PC-9 (cell line): ENCODE data around the gene SEMA5A. TPM values are rescaled to one million over a fixed set of nuclear protein-coding genes. Genes with fewer than 3 reads are reported as not detected.

Experiments used
- BruUV-seq: library from RNA; stranded (reverse); fragments of 400-500 nt; replicated peaks from 2 replicates; lab custom pipeline; 2021; lab: Mats Ljungman, UMichigan
- CTCF ChIA-PET: fragments of 300-600 bp; sonication (Branson Sonifier 250); formaldehyde crosslinking; loops from one replicate; lab custom pipeline; 2022; ENCODE audit warnings: antibody characterized with exemption; lab: Charles Lee
- POLR2A ChIA-PET: fragments of 300-600 bp; sonication (Branson Sonifier 250); formaldehyde crosslinking; loops from one replicate; lab custom pipeline; 2022; ENCODE audit warnings: antibody characterized with exemption; ENCODE audit not compliant: unreplicated experiment; lab: Charles Lee
- DNase-seq, 2 experiments: peaks; one replicate each; pipeline versions ENCODE4 v3.0.0 to v3.0.0-alpha.2; 2015 to 2022; ENCODE audit warnings: mixed read lengths in 1 of 2
- H2AFZ ChIP-seq: fragments of 200-600 bp; sonication (generic); 2 replicates; pipeline ENCODE4 v1.8.1; 2017; ENCODE audit warnings: antibody characterized with exemption
- H3F3A ChIP-seq: fragments of 200-600 bp; sonication (generic); 2 replicates; pipeline ENCODE4 v1.8.1; 2017; ENCODE audit warnings: antibody characterized with exemption, mild to moderate bottlenecking, low read depth; ENCODE audit not compliant: insufficient read depth
- H3K27ac ChIP-seq: fragments of 200-600 bp; sonication (generic); 2 replicates; pipeline ENCODE4 v1.6.1; 2016; ENCODE audit warnings: mixed run types
- H3K27me3 ChIP-seq: fragments of 200-600 bp; sonication (generic); 2 replicates; pipeline ENCODE4 v1.6.1; 2016; ENCODE audit warnings: low read depth, mixed run types; ENCODE audit not compliant: insufficient read depth
- H3K36me3 ChIP-seq: fragments of 200-600 bp; sonication (generic); 2 replicates; pipeline ENCODE4 v1.6.1; 2016; ENCODE audit warnings: low read depth, mixed run types
- H3K4me1 ChIP-seq: fragments of 200-600 bp; sonication (generic); replicated peaks from 2 replicates; pipeline ENCODE4 v1.6.1; 2016; ENCODE audit warnings: mixed run types; ENCODE audit not compliant: insufficient read depth
- H3K4me2 ChIP-seq: fragments of 200-600 bp; sonication (generic); 2 replicates; pipeline ENCODE4 v1.6.1; 2017; ENCODE audit warnings: mixed run types
- H3K4me3 ChIP-seq: fragments of 200-600 bp; sonication (generic); 2 replicates; pipeline ENCODE4 v1.6.1; 2016; ENCODE audit warnings: mixed run types
- H3K79me2 ChIP-seq: fragments of 200-600 bp; sonication (generic); 2 replicates; pipeline ENCODE4 v1.6.1; 2017; ENCODE audit warnings: low read depth, mixed run types
- H3K9me2 ChIP-seq: fragments of 200-600 bp; sonication (generic); 2 replicates; pipeline ENCODE4 v1.8.1; 2017; ENCODE audit warnings: mild to moderate bottlenecking; ENCODE audit not compliant: insufficient read depth
- H3K9me3 ChIP-seq: fragments of 200-600 bp; sonication (generic); 2 replicates; pipeline ENCODE4 v1.8.1; 2016; ENCODE audit warnings: low read depth; ENCODE audit not compliant: insufficient read depth
- H4K20me1 ChIP-seq: fragments of 200-600 bp; sonication (generic); 2 replicates; pipeline ENCODE4 v1.8.1; 2017; ENCODE audit not compliant: insufficient read depth
- CTCF ChIP-seq: fragments of 200-600 bp; sonication (generic); conservative IDR thresholded peaks from 2 replicates; pipeline ENCODE4 v1.6.1; 2017; ENCODE audit warnings: mixed run types, antibody characterized with exemption, mild to moderate bottlenecking, moderate library complexity
- EZH2 ChIP-seq: fragments of 200-600 bp; sonication (generic); IDR thresholded peaks from 2 replicates; pipeline ENCODE4 v1.8.0; 2017; ENCODE audit warnings: antibody characterized with exemption, low read depth
- intact Hi-C: fragments of 100-400 bp; cut with micrococcal nuclease; formaldehyde crosslinking; loops from one replicate; pipeline ENCODE4 v1.10.0; 2022; ENCODE audit not compliant: unreplicated experiment
- total RNA-seq: library from RNA; stranded (reverse); gene quantifications from 2 replicates; pipeline ENCODE4 v1.2.3, GENCODE V29; 2021

The SEMA5A gene
- total RNA-seq, 1 experiment from 2014 or later: not detected

GRCh38 chr5:9555961-9556360 is 10.1 kb upstream of the SEMA5A start:
- ChIA-PET POLR2A (no interaction called here), CTCF (no interaction called here)
- BruUV-seq: no TSS peak
- DNase-seq: no peak
- TF ChIP-seq EZH2: no peak
- no peak for TF ChIP-seq CTCF
- no peaks in the 10 kb centered on the region for H3K27me3 ChIP-seq
- H3K9me2 ChIP-seq: no peaks in the 10 kb centered on the region
- intact Hi-C loops: no loop called here
- no peak overlapping the region for H2AFZ ChIP-seq
- peaks cover 35% of the 10 kb centered on the region for H3F3A ChIP-seq
- H3K36me3 ChIP-seq: no peaks in the 10 kb centered on the region
- no peaks in the 10 kb centered on the region for H3K79me2 ChIP-seq
- no peak overlapping the region for H3K4me2 ChIP-seq
- H3K4me1 ChIP-seq: peaks cover 52% of the 10 kb centered on the region
- no peaks in the 10 kb centered on the region for H3K9me3 ChIP-seq
- no peak overlapping the region for H3K27ac ChIP-seq
- H4K20me1 ChIP-seq: no peaks in the 10 kb centered on the region
- H3K4me3 ChIP-seq: no peak overlapping the region

- DNase-seq: no peak
- POLR2A ChIA-PET: no interaction called here
- no TSS peak for BruUV-seq
Measured at GRCh38 chr5:9554122-9554521, 8.2 kb upstream of the SEMA5A start.

GRCh38 chr5:9553561-9553960 is 7.7 kb upstream of the SEMA5A start:
- H3K4me3 ChIP-seq: no peak overlapping the region
- H3K36me3 ChIP-seq: no peaks in the 10 kb centered on the region
- no peak overlapping the region for H2AFZ ChIP-seq
- DNase-seq: peak in 1 of 2 experiments; percentile 63
- H4K20me1 ChIP-seq: no peaks in the 10 kb centered on the region
- no peaks in the 10 kb centered on the region for H3K27me3 ChIP-seq
- POLR2A ChIA-PET: no interaction called here
- no peak overlapping the region for H3K27ac ChIP-seq
- H3K79me2 ChIP-seq: peaks cover 4% of the 10 kb centered on the region; the same call in 1 of the 2 replicates
- TF ChIP-seq EZH2: no peak
- no peak for TF ChIP-seq CTCF
- H3K9me3 ChIP-seq: no peaks in the 10 kb centered on the region
- BruUV-seq: no TSS peak
- H3K4me1 ChIP-seq: peaks cover 29% of the 10 kb centered on the region
- CTCF ChIA-PET: no interaction called here
- intact Hi-C loops: no loop called here
- H3K4me2 ChIP-seq: no peak overlapping the region
- no peaks in the 10 kb centered on the region for H3K9me2 ChIP-seq
- H3F3A ChIP-seq: peaks cover 22% of the 10 kb centered on the region

More at GRCh38 chr5:9554122-9554521, 8.2 kb upstream of the SEMA5A start:
- peaks cover 27% of the 10 kb centered on the region for H3F3A ChIP-seq
- no peak overlapping the region for H3K4me2 ChIP-seq
- H3K9me3 ChIP-seq: no peaks in the 10 kb centered on the region
- no peaks in the 10 kb centered on the region for H3K79me2 ChIP-seq
- no peak overlapping the region for H2AFZ ChIP-seq
- H4K20me1 ChIP-seq: no peaks in the 10 kb centered on the region
- H3K27ac ChIP-seq: no peak overlapping the region
- CTCF ChIA-PET: no interaction called here
- H3K36me3 ChIP-seq: no peaks in the 10 kb centered on the region
- no peak overlapping the region for H3K4me3 ChIP-seq
- H3K27me3 ChIP-seq: no peaks in the 10 kb centered on the region
- no peaks in the 10 kb centered on the region for H3K9me2 ChIP-seq
- peaks cover 33% of the 10 kb centered on the region for H3K4me1 ChIP-seq
- TF ChIP-seq CTCF (no peak), EZH2 (no peak)
- intact Hi-C loops: no loop called here
